Kidney epithelial cell (primary cell): Measurements from ENCODE around the gene C10orf90. TPM values are rescaled to one million over a fixed set of nuclear protein-coding genes. Genes with fewer than 3 reads are reported as not detected.

Source experiments
- DNase-seq: peaks from one replicate; pipeline ENCODE4 v3.0.0-alpha.2; 2010; ENCODE audit warnings: low read depth
- H3K27me3 ChIP-seq: 2 replicates; pipeline ENCODE4 v1.6.0; 2011; ENCODE audit warnings: low read length; ENCODE audit not compliant: control insufficient read depth, insufficient read depth
- H3K36me3 ChIP-seq: 2 replicates; pipeline ENCODE4 v1.5.1; 2011; ENCODE audit warnings: low read length; ENCODE audit not compliant: control insufficient read depth, insufficient read depth
- H3K4me3 ChIP-seq: 2 replicates; pipeline ENCODE4 v1.5.1; 2011; ENCODE audit warnings: low read depth, mild to moderate bottlenecking, control low read depth, low read length
- total RNA-seq: library from RNA; depleted of rRNA; stranded (reverse); fragments of >200 nt; gene quantifications from 2 replicates; pipeline ENCODE4 v1.2.3, GENCODE V29; 2015
- TF ChIP-seq, protein P1 (sequence below): IDR thresholded peaks from 2 replicates; pipeline ENCODE4 v1.5.1; 2011; ENCODE audit warnings: mild to moderate bottlenecking, moderate library complexity, low read length, control low read depth, inconsistent platforms; ENCODE audit not compliant: insufficient read depth, poor library complexity, severe bottlenecking

C10orf90 gene
- total RNA-seq, 1 donor from 2014 or later: not detected

DNA sequence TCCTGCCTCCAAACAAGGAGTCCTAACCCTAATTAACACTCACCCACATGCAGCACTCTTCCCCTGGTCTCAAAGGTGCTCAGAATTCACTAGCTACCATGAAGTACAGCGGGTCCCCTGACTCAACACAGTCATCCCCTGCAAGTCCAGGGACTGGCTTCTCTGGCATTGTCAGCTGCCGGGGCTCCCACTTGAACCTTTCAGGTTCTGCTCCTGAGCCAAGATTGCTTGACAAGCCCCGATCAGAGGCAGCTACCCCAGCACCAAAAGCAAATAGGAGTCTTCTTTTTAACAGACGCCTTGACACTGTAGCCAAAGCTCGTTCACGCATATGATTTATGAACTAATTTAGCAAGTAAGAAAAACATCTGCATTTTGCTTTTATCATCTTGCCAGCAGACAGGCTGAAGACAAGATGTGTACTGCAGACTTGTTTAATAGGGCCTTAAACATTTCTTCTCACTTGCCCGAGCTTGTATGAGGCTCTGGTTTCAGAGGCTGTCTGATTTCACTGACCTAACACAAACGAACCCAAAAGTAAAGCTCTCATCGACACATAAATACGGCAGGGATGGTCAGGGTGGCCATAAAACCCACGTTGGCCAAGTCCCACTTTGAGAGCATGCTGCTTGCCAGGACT lies 214.6 kb downstream of the C10orf90 start:
- Histone ChIP-seq H3K36me3 (no peaks in the 10 kb centered on the region), H3K27me3 (peaks cover 2% of the 10 kb centered on the region), H3K4me3 (no peak overlapping the region)
- DNase-seq: no peak
- TF ChIP-seq, protein P1, sequence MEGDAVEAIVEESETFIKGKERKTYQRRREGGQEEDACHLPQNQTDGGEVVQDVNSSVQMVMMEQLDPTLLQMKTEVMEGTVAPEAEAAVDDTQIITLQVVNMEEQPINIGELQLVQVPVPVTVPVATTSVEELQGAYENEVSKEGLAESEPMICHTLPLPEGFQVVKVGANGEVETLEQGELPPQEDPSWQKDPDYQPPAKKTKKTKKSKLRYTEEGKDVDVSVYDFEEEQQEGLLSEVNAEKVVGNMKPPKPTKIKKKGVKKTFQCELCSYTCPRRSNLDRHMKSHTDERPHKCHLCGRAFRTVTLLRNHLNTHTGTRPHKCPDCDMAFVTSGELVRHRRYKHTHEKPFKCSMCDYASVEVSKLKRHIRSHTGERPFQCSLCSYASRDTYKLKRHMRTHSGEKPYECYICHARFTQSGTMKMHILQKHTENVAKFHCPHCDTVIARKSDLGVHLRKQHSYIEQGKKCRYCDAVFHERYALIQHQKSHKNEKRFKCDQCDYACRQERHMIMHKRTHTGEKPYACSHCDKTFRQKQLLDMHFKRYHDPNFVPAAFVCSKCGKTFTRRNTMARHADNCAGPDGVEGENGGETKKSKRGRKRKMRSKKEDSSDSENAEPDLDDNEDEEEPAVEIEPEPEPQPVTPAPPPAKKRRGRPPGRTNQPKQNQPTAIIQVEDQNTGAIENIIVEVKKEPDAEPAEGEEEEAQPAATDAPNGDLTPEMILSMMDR: no peak

DNA sequence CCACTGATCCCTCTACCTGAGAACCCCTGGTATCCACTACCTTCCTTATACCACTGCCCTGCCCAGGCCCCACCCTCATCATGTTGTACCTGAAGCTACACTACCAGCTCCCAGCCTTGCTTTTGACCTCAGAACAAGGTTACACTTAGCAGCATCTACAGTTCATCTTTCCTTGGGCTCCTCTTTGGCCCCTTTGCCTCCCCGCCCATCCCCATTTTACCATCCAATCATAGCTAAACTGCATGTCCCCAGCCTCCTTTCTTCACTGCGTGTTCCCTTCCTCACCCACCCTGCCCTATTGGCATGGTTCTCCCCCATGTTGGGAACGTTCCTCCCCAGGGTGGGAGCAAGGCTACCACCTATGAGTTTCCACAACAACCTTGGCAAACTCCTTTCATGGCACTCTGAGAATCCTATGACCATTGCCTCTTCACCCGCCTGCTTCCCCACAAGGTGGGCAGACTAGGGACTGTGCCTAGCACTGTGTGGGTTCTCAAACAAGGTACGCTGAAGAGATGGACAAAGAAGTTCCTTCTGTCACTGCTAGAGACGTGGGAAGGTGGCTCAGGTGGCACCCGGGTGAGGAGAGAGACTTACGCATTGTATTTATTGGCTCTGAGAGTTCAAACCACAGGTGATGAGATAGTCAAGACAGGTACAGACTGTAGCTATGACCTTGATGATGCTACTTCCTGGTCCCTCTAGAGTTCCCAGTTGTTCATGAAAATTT lies 215.3 kb downstream of the C10orf90 start:
- TF ChIP-seq, protein P1: no peak
- no peak for DNase-seq
- H3K36me3 ChIP-seq: no peaks in the 10 kb centered on the region
- no peak overlapping the region for H3K4me3 ChIP-seq
- H3K27me3 ChIP-seq: peaks cover 2% of the 10 kb centered on the region

DNA sequence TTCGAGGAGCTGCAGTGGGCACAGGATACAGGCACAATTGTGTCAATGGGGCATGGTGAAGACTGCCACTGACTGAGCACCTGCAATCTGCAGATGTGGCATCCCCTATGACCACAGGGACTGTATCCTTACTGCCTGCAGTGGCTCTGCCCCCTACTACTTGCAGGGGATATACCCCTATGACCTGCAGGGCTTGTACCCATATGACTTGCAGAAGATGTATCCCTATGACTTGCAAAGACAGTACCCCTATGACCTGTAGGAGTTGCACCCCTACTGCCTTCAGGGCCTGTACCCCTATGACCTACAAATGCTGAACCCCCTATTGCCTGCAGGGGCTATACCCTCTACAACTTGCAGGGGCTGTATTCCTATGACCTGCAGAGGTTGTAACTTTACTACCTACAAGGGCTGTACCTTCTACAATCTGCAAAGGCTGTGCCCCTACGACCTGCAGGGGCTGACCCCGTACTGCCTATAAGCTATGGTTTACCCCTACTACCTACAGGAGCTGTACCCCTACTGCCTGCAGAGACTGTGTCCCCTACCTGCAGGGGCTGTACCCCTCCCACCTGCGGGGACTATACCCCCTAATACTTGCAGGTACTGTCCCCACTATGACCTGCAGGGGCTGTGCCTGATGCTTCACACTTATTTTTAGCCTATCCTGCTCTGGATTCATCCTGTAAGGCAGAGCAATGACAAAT lies 216.3 kb downstream of the C10orf90 start:
- H3K27me3 ChIP-seq: peaks cover 2% of the 10 kb centered on the region
- no peak for DNase-seq
- H3K4me3 ChIP-seq: no peak overlapping the region
- TF ChIP-seq, protein P1: no peak
- H3K36me3 ChIP-seq: no peaks in the 10 kb centered on the region

DNA sequence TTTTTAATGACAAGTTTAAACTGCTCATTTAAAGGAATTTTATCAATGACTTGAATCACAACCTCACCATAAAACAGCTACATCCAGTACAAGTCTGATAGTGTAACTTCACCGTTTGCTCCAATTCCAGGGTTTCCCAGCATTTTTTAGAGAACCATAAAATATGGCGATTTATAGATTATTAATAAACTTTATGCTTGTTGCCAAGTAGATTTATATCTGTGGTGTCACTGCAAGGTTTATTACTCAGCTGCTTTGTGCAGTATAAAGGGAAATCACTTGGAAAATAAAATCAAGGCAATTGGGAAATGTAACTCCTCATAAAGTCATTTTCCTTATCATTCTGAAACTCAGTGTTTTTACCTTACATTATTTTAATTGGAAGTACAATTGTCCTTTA lies 218.2 kb downstream of the C10orf90 start:
- Histone ChIP-seq H3K27me3 (peaks cover 2% of the 10 kb centered on the region), H3K36me3 (no peaks in the 10 kb centered on the region), H3K4me3 (no peak overlapping the region)
- DNase-seq: no peak
- TF ChIP-seq, protein P1: no peak

DNA sequence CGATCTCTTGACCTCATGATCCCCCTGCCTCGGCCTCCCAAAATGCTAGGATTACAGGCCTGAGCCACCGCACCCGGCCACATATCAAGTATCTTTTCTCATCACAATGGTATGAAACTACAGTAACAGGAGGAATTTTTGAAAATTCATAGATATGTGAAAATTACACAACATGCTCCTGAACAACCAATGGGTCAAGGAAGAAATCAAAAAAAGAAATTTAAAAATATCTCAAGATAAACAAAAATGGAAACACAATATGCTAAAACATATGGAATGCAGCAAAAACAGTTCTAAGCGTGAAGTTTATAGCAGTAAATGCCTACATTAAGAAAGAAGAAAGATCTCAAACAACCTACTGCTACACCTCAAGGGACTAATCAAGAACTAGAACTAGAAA lies 222.4 kb downstream of the C10orf90 start:
- TF ChIP-seq, protein P1: no peak
- DNase-seq: no peak
- H3K27me3 ChIP-seq: no peaks in the 10 kb centered on the region
- H3K4me3 ChIP-seq: no peak overlapping the region
- H3K36me3 ChIP-seq: no peaks in the 10 kb centered on the region
